Embryonic facial prominence (tissue), 1 donor: ENCODE data around the gene SRCIN1.
"Not testable (repeated sequence)": the region's sequence is repeated elsewhere in the genome, so short reads cannot be mapped to it uniquely, and the experiment has no call there.

Experiments
- DNase-seq: peaks from one replicate; pipeline ENCODE4 v3.0.0-alpha.2; 2016; ENCODE audit errors: extremely low spot score

Gene SRCIN1

GRCh38 chr17:38544839-38545209, 60.9 kb downstream of the SRCIN1 start:
- no peak for DNase-seq

- DNase-seq = no peak
These were observed 61.4 kb downstream of the SRCIN1 start for GRCh38 chr17:38544175-38544838.

GRCh38 chr17:38543403-38544174, 62.2 kb downstream of the SRCIN1 start:
- no peak for DNase-seq

GRCh38 chr17:38542286-38542685, 63.5 kb downstream of the SRCIN1 start:
- DNase-seq = no peak

- DNase-seq = no peak
These were observed 64.5 kb downstream of the SRCIN1 start for GRCh38 chr17:38541281-38541680.

- DNase-seq = no peak
These were observed 65.2 kb downstream of the SRCIN1 start for GRCh38 chr17:38540514-38541045.

GRCh38 chr17:38539386-38539785, 66.4 kb downstream of the SRCIN1 start:
- no peak for DNase-seq

- no peak for DNase-seq
These were observed 66.8 kb downstream of the SRCIN1 start for GRCh38 chr17:38538906-38539305.

GRCh38 chr17:38536661-38537060, 69.1 kb downstream of the SRCIN1 start:
- DNase-seq = no peak

- no peak for DNase-seq
These were observed 69.9 kb downstream of the SRCIN1 start for GRCh38 chr17:38535886-38536285.

GRCh38 chr17:38534498-38534885, 71.3 kb downstream of the SRCIN1 start:
- DNase-seq = no peak

- DNase-seq = no peak
These were observed 71.8 kb downstream of the SRCIN1 start for GRCh38 chr17:38533866-38534497.

GRCh38 chr17:38533241-38533640, 72.5 kb downstream of the SRCIN1 start:
- DNase-seq = no peak

- no peak for DNase-seq
These were observed 73.3 kb downstream of the SRCIN1 start for GRCh38 chr17:38532451-38532850.

GRCh38 chr17:38531761-38532160, 74.0 kb downstream of the SRCIN1 start:
- not testable (repeated sequence) for DNase-seq

GRCh38 chr17:38530856-38531255, 74.9 kb downstream of the SRCIN1 start:
- not testable (repeated sequence) for DNase-seq

- DNase-seq = not testable (repeated sequence)
These were observed 77.6 kb downstream of the SRCIN1 start for GRCh38 chr17:38528141-38528540.

- not testable (repeated sequence) for DNase-seq
These were observed 79.2 kb downstream of the SRCIN1 start for GRCh38 chr17:38526526-38526925.

GRCh38 chr17:38512473-38513058, 93.2 kb downstream of the SRCIN1 start:
- no peak for DNase-seq

GRCh38 chr17:38511150-38512108, 94.3 kb downstream of the SRCIN1 start:
- no peak for DNase-seq
